ENCODE measurements around the gene ZNF202. TPM values are rescaled to one million over a fixed set of nuclear protein-coding genes. Genes with fewer than 3 reads are reported as not detected.

ZNF202 gene
- total and polyA plus RNA-seq, 12 donors: 1.5 to 11.2 (median 6.8) TPM

- Histone ChIP-seq H3K4me1 (replicated peaks in 1 of 2) (peaks cover 0 to under 1% of the 10 kb centered on the region in 2 donors), H3K9me3 (replicated peaks in 1 of 3) (no peaks in the 10 kb centered on the region), H3K27ac (no peak overlapping the region), H3K4me3 (no peak overlapping the region), H3K27me3 (no peaks in the 10 kb centered on the region), H3K36me3 (replicated peaks in 1 of 2) (no peaks in the 10 kb centered on the region)
- TF ChIP-seq POLR2A (IDR thresholded peaks at IDR 0.05): no peak
- TF ChIP-seq, protein P1, sequence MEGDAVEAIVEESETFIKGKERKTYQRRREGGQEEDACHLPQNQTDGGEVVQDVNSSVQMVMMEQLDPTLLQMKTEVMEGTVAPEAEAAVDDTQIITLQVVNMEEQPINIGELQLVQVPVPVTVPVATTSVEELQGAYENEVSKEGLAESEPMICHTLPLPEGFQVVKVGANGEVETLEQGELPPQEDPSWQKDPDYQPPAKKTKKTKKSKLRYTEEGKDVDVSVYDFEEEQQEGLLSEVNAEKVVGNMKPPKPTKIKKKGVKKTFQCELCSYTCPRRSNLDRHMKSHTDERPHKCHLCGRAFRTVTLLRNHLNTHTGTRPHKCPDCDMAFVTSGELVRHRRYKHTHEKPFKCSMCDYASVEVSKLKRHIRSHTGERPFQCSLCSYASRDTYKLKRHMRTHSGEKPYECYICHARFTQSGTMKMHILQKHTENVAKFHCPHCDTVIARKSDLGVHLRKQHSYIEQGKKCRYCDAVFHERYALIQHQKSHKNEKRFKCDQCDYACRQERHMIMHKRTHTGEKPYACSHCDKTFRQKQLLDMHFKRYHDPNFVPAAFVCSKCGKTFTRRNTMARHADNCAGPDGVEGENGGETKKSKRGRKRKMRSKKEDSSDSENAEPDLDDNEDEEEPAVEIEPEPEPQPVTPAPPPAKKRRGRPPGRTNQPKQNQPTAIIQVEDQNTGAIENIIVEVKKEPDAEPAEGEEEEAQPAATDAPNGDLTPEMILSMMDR (IDR thresholded peaks at IDR 0.05): no peak
- intact Hi-C loops (cut with DNase I): loop anchor here (10.0 kb wide), 2 partner anchors 58 to 188 kb away; no protein-coding TSS in a partner anchor
- 64 to 80% (median 69%) methylated on average over 2 of the region's 2 CpGs for WGBS, 4 donors
- no peak for DNase-seq
These were observed 38.8 kb downstream of the ZNF202 start for GRCh38 chr11:123702696-123703095.

- Histone ChIP-seq H3K4me3 (no peak overlapping the region), H3K9me3 (replicated peaks in 1 of 3) (no peaks in the 10 kb centered on the region), H3K36me3 (replicated peaks in 1 of 2) (no peaks in the 10 kb centered on the region), H3K4me1 (replicated peaks in 1 of 2) (no peaks in the 10 kb centered on the region), H3K27ac (no peak overlapping the region), H3K27me3 (no peaks in the 10 kb centered on the region)
- TF ChIP-seq, protein P1 (IDR thresholded peaks at IDR 0.05): no peak
- no peak for TF ChIP-seq POLR2A (IDR thresholded peaks at IDR 0.05)
- 54 to 65% (median 59%) methylated on average over 7 to 9 of the region's 9 CpGs for WGBS, 4 donors
- DNase-seq: no peak
- intact Hi-C loops (cut with DNase I): loop anchor here (10.0 kb wide), 2 partner anchors 57 to 187 kb away; no protein-coding TSS in a partner anchor
These were observed 39.3 kb downstream of the ZNF202 start for GRCh38 chr11:123702139-123702538.

DNA sequence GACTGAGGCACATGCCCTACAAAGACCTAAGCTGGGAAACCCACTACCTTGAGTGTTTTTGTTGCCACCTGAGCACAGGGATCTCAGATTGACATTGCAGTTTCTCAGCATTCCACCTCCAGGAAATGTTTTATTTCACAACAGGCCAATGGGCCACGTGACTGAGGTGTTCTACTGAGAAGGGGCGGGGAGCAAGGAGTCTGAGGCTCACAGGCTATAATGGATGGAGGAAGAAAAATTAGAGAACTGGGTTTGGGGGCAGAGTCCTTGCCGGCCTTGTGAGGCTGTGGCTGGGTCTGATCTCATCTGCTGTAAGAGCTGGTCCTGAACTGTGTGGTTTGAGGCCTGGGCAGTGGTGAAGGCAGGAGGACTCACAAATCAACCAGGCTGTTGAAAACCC, 40.7 kb downstream of the ZNF202 start:
- Histone ChIP-seq H3K36me3 (replicated peaks in 1 of 2) (no peaks in the 10 kb centered on the region), H3K27ac (no peak overlapping the region), H3K9me3 (replicated peaks in 1 of 3) (no peaks in the 10 kb centered on the region), H3K4me1 (replicated peaks in 1 of 2) (no peaks in the 10 kb centered on the region), H3K27me3 (no peaks in the 10 kb centered on the region), H3K4me3 (no peak overlapping the region)
- DNase-seq: no peak
- intact Hi-C loops (cut with DNase I): loop anchor here (10.0 kb wide), 2 partner anchors 56 to 186 kb away; no protein-coding TSS in a partner anchor
- WGBS, 4 donors: 72 to 80% (median 79%) methylated on average over 3 of the region's 3 CpGs
- TF ChIP-seq, protein P1 (IDR thresholded peaks at IDR 0.05): no peak
- no peak for TF ChIP-seq POLR2A (IDR thresholded peaks at IDR 0.05)

DNA sequence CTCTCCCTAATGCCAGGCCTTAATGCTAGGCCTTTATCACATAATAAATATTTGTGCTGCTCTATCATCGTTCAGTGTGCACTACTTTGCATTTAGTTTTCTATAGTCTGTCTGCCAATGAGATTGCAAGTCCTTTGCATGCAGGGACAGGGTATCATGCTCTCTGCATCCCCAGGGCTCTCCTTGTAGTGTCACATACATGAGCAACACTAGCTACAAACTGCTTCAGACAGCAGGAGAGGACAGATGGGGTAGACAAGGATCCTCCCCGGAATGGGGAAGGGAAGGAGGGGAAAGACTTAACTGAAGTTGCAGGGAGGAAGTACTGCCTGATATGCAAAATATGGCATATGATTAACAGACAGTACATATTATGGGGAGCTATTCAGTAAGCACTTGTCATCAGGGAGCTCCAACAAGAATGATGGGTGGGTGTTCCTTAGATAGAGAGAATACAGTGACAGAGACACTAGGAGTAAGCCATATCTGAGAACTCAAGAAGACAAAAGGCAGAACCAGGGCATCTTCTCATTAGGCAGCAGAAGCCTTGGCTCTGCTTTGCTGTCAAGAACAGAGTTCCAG, 42.8 kb downstream of the ZNF202 start:
- WGBS, 4 donors: 42 to 73% (median 51%) methylated on average over 2 of the region's 2 CpGs
- Histone ChIP-seq H3K27me3 (peaks cover 8% of the 10 kb centered on the region), H3K27ac (no peak overlapping the region), H3K4me1 (replicated peaks in 1 of 2) (no peaks in the 10 kb centered on the region), H3K4me3 (no peak overlapping the region), H3K9me3 (replicated peaks in 1 of 3) (no peaks in the 10 kb centered on the region), H3K36me3 (replicated peaks in 1 of 2) (no peaks in the 10 kb centered on the region)
- intact Hi-C loops (cut with DNase I): no loop called here
- no peak for TF ChIP-seq POLR2A (IDR thresholded peaks at IDR 0.05)
- TF ChIP-seq, protein P1 (IDR thresholded peaks at IDR 0.05): no peak
- no peak for DNase-seq
